GM23248 (cell line): Measurements from ENCODE around the gene STARD7. TPM values are rescaled to one million over a fixed set of nuclear protein-coding genes. Genes with fewer than 3 reads are reported as not detected.

Experiments
- DNase-seq: peaks from one replicate; pipeline ENCODE4 v3.0.0-alpha.2; 2015
- H2AFZ ChIP-seq: fragments of 200-600 bp; sonication (generic); 2 replicates; pipeline ENCODE4 v1.6.1; 2016; ENCODE audit warnings: antibody characterized with exemption
- H3F3A ChIP-seq: fragments of 200-600 bp; sonication (generic); 2 replicates; pipeline ENCODE4 v1.6.1; 2016; ENCODE audit warnings: mild to moderate bottlenecking, antibody characterized with exemption, mixed run types; ENCODE audit not compliant: insufficient read depth
- H3K27ac ChIP-seq: fragments of 200-600 bp; sonication (generic); 2 replicates; pipeline ENCODE4 v1.5.1; 2016; ENCODE audit warnings: mild to moderate bottlenecking
- H3K27me3 ChIP-seq: fragments of 200-600 bp; sonication (generic); replicated peaks from 2 replicates; pipeline ENCODE4 v1.6.1; 2016; ENCODE audit warnings: mild to moderate bottlenecking; ENCODE audit not compliant: insufficient read depth
- H3K36me3 ChIP-seq: fragments of 200-600 bp; sonication (generic); 2 replicates; pipeline ENCODE4 v1.6.1; 2016; ENCODE audit warnings: low read depth, mild to moderate bottlenecking
- H3K4me1 ChIP-seq: fragments of 200-600 bp; sonication (generic); 2 replicates; pipeline ENCODE4 v1.6.1; 2016; ENCODE audit warnings: mild to moderate bottlenecking; ENCODE audit not compliant: insufficient read depth
- H3K4me2 ChIP-seq: fragments of 200-600 bp; sonication (generic); one replicate; pipeline ENCODE4 v1.6.1; 2016; ENCODE audit warnings: mild to moderate bottlenecking; ENCODE audit not compliant: unreplicated experiment
- H3K4me3 ChIP-seq: fragments of 200-600 bp; sonication (generic); 2 replicates; pipeline ENCODE4 v1.5.1; 2016; ENCODE audit warnings: mild to moderate bottlenecking
- H3K79me2 ChIP-seq: fragments of 200-600 bp; sonication (generic); 2 replicates; pipeline ENCODE4 v1.6.1; 2016; ENCODE audit warnings: mild to moderate bottlenecking; ENCODE audit not compliant: insufficient read depth
- H3K9ac ChIP-seq: fragments of 200-600 bp; sonication (generic); 2 replicates; pipeline ENCODE4 v1.6.1; 2016; ENCODE audit warnings: mild to moderate bottlenecking
- H3K9me2 ChIP-seq: fragments of 200-600 bp; sonication (generic); 2 replicates; pipeline ENCODE4 v1.6.1; 2016; ENCODE audit warnings: mixed run types, mild to moderate bottlenecking, moderate library complexity; ENCODE audit not compliant: insufficient read depth
- H3K9me3 ChIP-seq: fragments of 200-600 bp; sonication (generic); one replicate; pipeline ENCODE4 v1.6.1; 2017; ENCODE audit warnings: low read depth
- H4K20me1 ChIP-seq: fragments of 200-600 bp; sonication (generic); 2 replicates; pipeline ENCODE4 v1.6.0; 2016; ENCODE audit not compliant: insufficient read depth
- EZH2 ChIP-seq: fragments of 200-600 bp; sonication (generic); IDR thresholded peaks from 2 replicates; pipeline ENCODE4 v1.6.1; 2018; ENCODE audit warnings: antibody characterized with exemption, mild to moderate bottlenecking; ENCODE audit not compliant: insufficient read depth, poor library complexity, severe bottlenecking
- EZH2phosphoT487 ChIP-seq: fragments of 200-600 bp; sonication (generic); IDR thresholded peaks from 2 replicates; pipeline ENCODE4 v1.6.1; 2018; ENCODE audit warnings: antibody characterized with exemption, moderate library complexity, mild to moderate bottlenecking, low read depth; ENCODE audit not compliant: insufficient read depth
- WGBS, 2 experiments: methylation state at CpG; one replicate each; pipeline ENCODE4 v1.1.6; 2015 to 2017; ENCODE audit warnings: low lambda C conversion rate in 2 of 2, low coverage in 1 of 2; ENCODE audit errors: missing lambda C conversion rate in 2 of 2; 5-methylcytosine and 5-hydroxymethylcytosine counted together
- in situ Hi-C: fragments of 300-500 bp; cut with MboI; formaldehyde crosslinking; loops from 2 replicates; pipeline ENCODE4 v1.15.0; 2020
- polyA plus RNA-seq: library from polyadenylated mRNA; unstranded; fragments of >200 nt; fragmentation: Nextera tagmentation; extraction: Ambion mirVana; gene quantifications from 2 replicates; pipeline ENCODE4 v1.2.1, GENCODE V29; 2016
- total RNA-seq: library from RNA; depleted of rRNA; stranded (reverse); fragments of >200 nt; shearing (Covaris generic); gene quantifications from 2 replicates; pipeline ENCODE4 v1.2.3, GENCODE V29; 2014

The STARD7 gene
- total and polyA plus RNA-seq, 2 experiments from 2014 or later: 93.3 to 120 TPM

DNA sequence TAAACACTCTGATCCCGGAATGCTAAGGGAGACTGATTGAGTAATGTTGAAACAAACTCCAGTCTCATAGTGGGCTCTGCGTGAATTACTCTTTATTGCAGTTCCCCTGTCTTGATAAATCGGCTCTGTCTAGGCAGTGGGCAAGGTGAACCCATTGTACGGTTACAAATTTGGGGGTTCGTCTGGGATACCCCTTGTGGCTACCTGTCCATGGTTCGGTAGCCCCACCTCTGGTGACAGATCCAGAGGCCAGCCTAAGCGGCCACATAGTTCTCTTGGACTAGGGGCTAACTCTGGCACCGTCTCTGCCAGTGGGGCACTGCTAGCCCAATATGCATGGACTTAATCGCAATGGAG lies 1.1 kb upstream of the STARD7 start:
- no peaks in the 10 kb centered on the region for H3K27me3 ChIP-seq
- in situ Hi-C loops: no loop called here
- H4K20me1 ChIP-seq: no peaks in the 10 kb centered on the region
- 91 to 92% methylated on average over 9 of the region's 9 CpGs for WGBS, 2 experiments
- TF ChIP-seq EZH2 (no peak), EZH2phosphoT487 (no peak)
- no peak for DNase-seq
- no peaks in the 10 kb centered on the region for H3K9me2 ChIP-seq
- H2AFZ ChIP-seq: peak overlapping the region; percentile 85
- peaks cover 30% of the 10 kb centered on the region for H3K4me1 ChIP-seq
- H3K36me3 ChIP-seq: no peaks in the 10 kb centered on the region
- peaks cover 68% of the 10 kb centered on the region for H3K79me2 ChIP-seq
- peak overlapping the region; percentile 96; the same call in 1 of the 2 replicates for H3K9ac ChIP-seq
- H3K27ac ChIP-seq: no peak overlapping the region
- peaks cover 29% of the 10 kb centered on the region for H3F3A ChIP-seq
- peak overlapping the region; percentile 87 for H3K4me2 ChIP-seq
- peak overlapping the region; percentile 95 for H3K4me3 ChIP-seq
- H3K9me3 ChIP-seq: no peaks in the 10 kb centered on the region

DNA sequence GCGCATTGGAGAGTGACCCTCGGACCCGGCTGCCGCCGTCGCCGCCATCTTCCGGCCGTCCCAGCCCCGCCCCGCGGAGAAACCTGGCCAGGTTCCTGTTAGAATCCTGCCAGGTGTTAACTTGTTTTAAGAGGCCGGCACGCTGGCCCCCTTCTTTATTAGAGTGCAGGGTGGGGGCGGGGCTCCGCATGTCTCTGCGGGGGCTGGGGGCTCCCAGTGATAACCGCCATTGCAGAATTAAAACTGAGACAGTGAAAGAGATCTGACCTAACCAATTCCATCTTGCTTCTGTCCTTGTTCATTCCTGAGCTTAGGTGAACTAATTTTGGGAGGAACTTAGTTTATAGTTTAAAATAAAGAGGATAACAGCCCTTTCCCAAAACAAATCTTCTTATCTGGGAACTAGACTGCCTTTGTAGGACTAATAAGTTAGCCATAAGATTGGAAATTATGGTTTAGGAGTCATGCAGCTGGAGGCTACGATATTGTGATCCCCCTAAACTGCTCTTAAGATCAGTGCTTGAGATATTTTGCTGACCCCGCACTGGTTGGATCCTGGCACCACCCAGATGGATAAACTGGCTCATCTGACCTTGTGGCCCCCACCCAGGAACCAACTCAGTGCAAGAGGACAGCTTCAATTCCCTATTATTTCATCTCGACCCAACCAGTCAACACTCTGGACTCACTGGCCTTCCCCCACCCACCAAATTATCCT lies 543 bp upstream of the STARD7 start:
- peak overlapping the region; percentile 85; the same call in 1 of the 2 replicates for H3K27ac ChIP-seq
- in situ Hi-C loops: no loop called here
- H3K79me2 ChIP-seq: peaks cover 73% of the 10 kb centered on the region

DNA sequence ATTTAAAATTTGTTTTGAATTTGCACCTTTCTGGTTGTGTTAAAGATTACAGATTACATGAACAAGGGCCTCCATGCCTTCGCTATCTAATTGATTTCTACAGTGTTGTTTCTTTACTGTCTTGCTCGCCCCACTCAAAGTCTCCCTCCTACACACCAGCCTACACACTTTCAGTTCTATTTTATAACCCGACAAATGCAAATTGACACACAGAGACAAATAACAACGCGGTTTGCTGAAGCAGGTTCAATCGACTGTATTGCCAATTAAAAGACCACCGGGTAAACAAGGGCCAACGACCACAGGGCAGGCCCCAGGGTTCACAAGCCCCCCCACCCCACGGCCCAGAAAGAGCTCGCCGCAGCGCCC lies 869 bp downstream of the STARD7 start:
- in situ Hi-C loops: no loop called here
- H3K27me3 ChIP-seq: no peaks in the 10 kb centered on the region
- peak overlapping the region; percentile 95 for H3K4me3 ChIP-seq
- H3K4me1 ChIP-seq: peaks cover 50% of the 10 kb centered on the region
- no peaks in the 10 kb centered on the region for H3K9me3 ChIP-seq
- peak overlapping the region; percentile 96 for H3K4me2 ChIP-seq
- 1 to 2% methylated on average over 9 to 12 of the region's 12 CpGs for WGBS, 2 experiments
- peak overlapping the region; percentile 46; the same call in 1 of the 2 replicates for H2AFZ ChIP-seq
- peaks cover 88% of the 10 kb centered on the region for H3K79me2 ChIP-seq
- TF ChIP-seq EZH2phosphoT487 (no peak), EZH2 (no peak)
- peaks cover 45% of the 10 kb centered on the region for H3F3A ChIP-seq
- no peaks in the 10 kb centered on the region for H3K36me3 ChIP-seq
- peak overlapping the region; percentile 96 for H3K9ac ChIP-seq
- no peaks in the 10 kb centered on the region for H4K20me1 ChIP-seq
- H3K27ac ChIP-seq: peak overlapping the region; percentile 85
- DNase-seq: no peak
- H3K9me2 ChIP-seq: no peaks in the 10 kb centered on the region

More for the DNA sequence above, 543 bp upstream of the STARD7 start:
- Histone ChIP-seq H4K20me1 (no peaks in the 10 kb centered on the region), H3K36me3 (no peaks in the 10 kb centered on the region), H3K4me3 (peak overlapping the region; percentile 95), H3K4me2 (peak overlapping the region; percentile 87), H3K4me1 (peaks cover 36% of the 10 kb centered on the region), H3K9ac (peak overlapping the region; percentile 96), H3F3A (peaks cover 31% of the 10 kb centered on the region), H3K27me3 (no peaks in the 10 kb centered on the region), H2AFZ (peak overlapping the region; percentile 85), H3K9me2 (no peaks in the 10 kb centered on the region), H3K9me3 (no peaks in the 10 kb centered on the region)
- TF ChIP-seq EZH2phosphoT487 (no peak), EZH2 (no peak)
- WGBS, 2 experiments: 7 to 9% methylated on average over 21 of the region's 21 CpGs
- no peak for DNase-seq

DNA sequence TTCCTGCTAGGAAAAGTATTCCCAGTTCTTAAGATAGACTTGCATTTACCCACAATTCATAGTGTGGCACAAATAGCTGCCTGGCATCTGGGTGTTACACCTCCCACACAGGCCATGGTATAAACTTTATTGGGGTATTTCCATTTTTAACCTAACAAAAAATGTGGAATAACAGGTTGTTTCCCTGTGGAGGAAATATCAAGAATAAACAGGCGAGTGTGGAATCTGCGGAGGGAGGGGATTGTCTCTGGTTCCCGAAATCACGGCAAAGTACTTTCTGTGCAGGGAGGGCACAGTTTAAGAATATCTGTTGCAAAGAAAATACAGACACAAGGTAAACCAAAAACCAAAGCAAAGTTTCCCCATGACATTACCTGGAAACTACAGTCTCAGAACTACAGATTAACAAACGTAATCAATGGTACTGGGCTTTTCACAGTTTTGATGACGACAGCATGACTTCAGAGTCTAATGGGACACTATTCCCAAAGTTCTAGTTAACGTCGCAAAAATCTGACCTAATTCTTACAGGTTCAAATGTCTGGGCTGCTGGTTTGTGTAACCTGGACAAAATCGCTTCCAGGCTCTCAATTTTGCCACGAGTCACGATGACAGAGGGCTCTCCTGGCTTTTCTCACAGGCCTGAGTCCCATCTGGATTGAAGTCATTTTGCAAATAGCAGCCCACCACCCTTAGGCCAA lies 1.4 kb downstream of the STARD7 start:
- Histone ChIP-seq H3K4me2 (peak overlapping the region; percentile 96), H3K4me1 (peaks cover 55% of the 10 kb centered on the region), H3K27ac (peak overlapping the region; percentile 85), H3F3A (peaks cover 47% of the 10 kb centered on the region), H3K27me3 (no peaks in the 10 kb centered on the region), H3K9ac (peak overlapping the region; percentile 96), H2AFZ (no peak overlapping the region), H4K20me1 (no peaks in the 10 kb centered on the region), H3K4me3 (peak overlapping the region; percentile 95), H3K9me3 (no peaks in the 10 kb centered on the region), H3K9me2 (no peaks in the 10 kb centered on the region), H3K79me2 (peaks cover 88% of the 10 kb centered on the region), H3K36me3 (no peaks in the 10 kb centered on the region)
- TF ChIP-seq EZH2phosphoT487 (no peak), EZH2 (no peak)
- in situ Hi-C loops: no loop called here
- WGBS, 2 experiments: 7 to 10% methylated on average over 11 of the region's 11 CpGs
- peak; percentile 69 for DNase-seq
